ENCODE results near the gene NMNAT1.

DNA sequence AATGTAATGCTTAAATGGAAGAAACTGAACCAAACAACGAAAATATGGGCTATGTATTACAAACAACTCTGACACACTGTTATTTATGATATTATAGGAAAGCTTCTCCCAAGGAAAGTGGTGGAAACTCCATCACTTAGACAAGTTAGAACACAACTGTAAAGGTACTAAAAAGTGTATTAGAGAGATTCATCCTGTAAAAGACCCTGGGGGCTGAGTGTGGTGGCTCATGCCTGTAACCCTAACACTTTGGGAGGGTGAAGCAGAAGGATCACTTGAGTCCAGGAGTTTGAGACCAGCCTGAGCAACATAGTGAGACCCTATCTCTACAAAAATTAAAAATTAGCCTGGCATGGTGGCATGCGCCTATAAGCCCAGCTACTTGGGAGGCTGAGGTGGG, 82.1 kb downstream of the NMNAT1 start:
- TF ChIP-seq, protein P1, sequence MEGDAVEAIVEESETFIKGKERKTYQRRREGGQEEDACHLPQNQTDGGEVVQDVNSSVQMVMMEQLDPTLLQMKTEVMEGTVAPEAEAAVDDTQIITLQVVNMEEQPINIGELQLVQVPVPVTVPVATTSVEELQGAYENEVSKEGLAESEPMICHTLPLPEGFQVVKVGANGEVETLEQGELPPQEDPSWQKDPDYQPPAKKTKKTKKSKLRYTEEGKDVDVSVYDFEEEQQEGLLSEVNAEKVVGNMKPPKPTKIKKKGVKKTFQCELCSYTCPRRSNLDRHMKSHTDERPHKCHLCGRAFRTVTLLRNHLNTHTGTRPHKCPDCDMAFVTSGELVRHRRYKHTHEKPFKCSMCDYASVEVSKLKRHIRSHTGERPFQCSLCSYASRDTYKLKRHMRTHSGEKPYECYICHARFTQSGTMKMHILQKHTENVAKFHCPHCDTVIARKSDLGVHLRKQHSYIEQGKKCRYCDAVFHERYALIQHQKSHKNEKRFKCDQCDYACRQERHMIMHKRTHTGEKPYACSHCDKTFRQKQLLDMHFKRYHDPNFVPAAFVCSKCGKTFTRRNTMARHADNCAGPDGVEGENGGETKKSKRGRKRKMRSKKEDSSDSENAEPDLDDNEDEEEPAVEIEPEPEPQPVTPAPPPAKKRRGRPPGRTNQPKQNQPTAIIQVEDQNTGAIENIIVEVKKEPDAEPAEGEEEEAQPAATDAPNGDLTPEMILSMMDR (conservative IDR thresholded peaks at IDR 0.05; ENCODE audit: low read depth, low read length): no peak
- TF ChIP-seq EZH2 (IDR thresholded peaks at IDR 0.05; ENCODE audit: low read length, unreplicated experiment): no peak
